Left lung (tissue), 10 donors: ENCODE measurements around the gene GABARAP. TPM values are rescaled to one million over a fixed set of nuclear protein-coding genes. Genes with fewer than 3 reads are reported as not detected.

Experiments used
- ATAC-seq: fragments of 200-7000 bp; cut with Tn5 transposase; one replicate; pipeline ENCODE4 v1.9.1; 2020; ENCODE audit warnings: moderate library complexity
- DNase-seq, 4 donors: peaks; one replicate each; pipeline ENCODE4 v3.0.0-alpha.2; 2013 to 2020
- H3K27ac ChIP-seq, 2 donors: fragments of 200-600 bp; sonication (generic) in 1 of 2; one replicate each; pipeline versions ENCODE4 v1.5.0 to v1.8.0; 2020 to 2021
- H3K27me3 ChIP-seq, 2 donors: fragments of 200-600 bp; sonication (generic) in 1 of 2; one replicate each; pipeline versions ENCODE4 v1.5.0 to v1.8.0; 2020 to 2021
- H3K36me3 ChIP-seq, 2 donors: fragments of 200-600 bp; sonication (generic) in 1 of 2; one replicate each; pipeline versions ENCODE4 v1.5.0 to v1.8.0; 2020 to 2021
- H3K4me1 ChIP-seq, 2 donors: fragments of 200-600 bp; one replicate each; pipeline ENCODE4 v1.8.0; 2021
- H3K4me3 ChIP-seq, 2 donors: fragments of 200-600 bp; sonication (generic) in 1 of 2; one replicate each; pipeline versions ENCODE4 v1.5.0 to v1.8.0; 2020 to 2021; ENCODE audit warnings: mild to moderate bottlenecking in 1 of 2
- H3K9me3 ChIP-seq, 2 donors: fragments of 200-600 bp; sonication (generic) in 1 of 2; one replicate each; pipeline versions ENCODE4 v1.5.0 to v1.8.0; 2020 to 2021
- intact Hi-C, 2 donors: fragments of 100-400 bp; cut with DNase I; formaldehyde crosslinking; loops; one replicate each; pipeline versions ENCODE4 v1.11.2 to v1.14.2; 2022
- polyA plus RNA-seq, 6 donors: library from polyadenylated mRNA; unstranded; fragments of 120-200 nt; gene quantifications; one replicate each; pipeline ENCODE4 v1.2.1, GENCODE V29; 2013; ENCODE audit not compliant: insufficient read length in 6 of 6
- total RNA-seq, 2 donors: library from RNA; stranded (reverse); fragmentation: NEBNext Ultra II Directional; extraction: Animal tissue kit (Norgen Biotek cat#: 25700); gene quantifications; one replicate each; pipeline ENCODE4 v1.2.1, GENCODE V29; 2021
- TF ChIP-seq, protein P1 (sequence below), 2 donors: fragments of 200-600 bp; sonication (generic) in 1 of 2; IDR thresholded peaks; one replicate each; pipeline versions ENCODE4 v1.5.0 to v1.8.0; 2021; ENCODE audit warnings: antibody characterized with exemption in 2 of 2
- donor health status: DM: no; HTN: yes; CAD: no.
- donor health status: DM: no; HTN: no; CAD: no.

The GABARAP gene
- total and polyA plus RNA-seq, 8 donors, result 442 to 559 (median 492) TPM

- Histone ChIP-seq H3K4me3 (peak overlapping the region in 1 of 2 donors; percentile 59), H3K4me1 (peaks cover 3 to 46% of the 10 kb centered on the region in 2 donors), H3K27ac (no peak overlapping the region), H3K27me3 (peaks cover 10 to 37% of the 10 kb centered on the region in 2 donors), H3K9me3 (no peaks in the 10 kb centered on the region), H3K36me3 (peaks cover 0 to 65% of the 10 kb centered on the region in 2 donors)
- peak; percentile 46 for ATAC-seq
- TF ChIP-seq, protein P1, sequence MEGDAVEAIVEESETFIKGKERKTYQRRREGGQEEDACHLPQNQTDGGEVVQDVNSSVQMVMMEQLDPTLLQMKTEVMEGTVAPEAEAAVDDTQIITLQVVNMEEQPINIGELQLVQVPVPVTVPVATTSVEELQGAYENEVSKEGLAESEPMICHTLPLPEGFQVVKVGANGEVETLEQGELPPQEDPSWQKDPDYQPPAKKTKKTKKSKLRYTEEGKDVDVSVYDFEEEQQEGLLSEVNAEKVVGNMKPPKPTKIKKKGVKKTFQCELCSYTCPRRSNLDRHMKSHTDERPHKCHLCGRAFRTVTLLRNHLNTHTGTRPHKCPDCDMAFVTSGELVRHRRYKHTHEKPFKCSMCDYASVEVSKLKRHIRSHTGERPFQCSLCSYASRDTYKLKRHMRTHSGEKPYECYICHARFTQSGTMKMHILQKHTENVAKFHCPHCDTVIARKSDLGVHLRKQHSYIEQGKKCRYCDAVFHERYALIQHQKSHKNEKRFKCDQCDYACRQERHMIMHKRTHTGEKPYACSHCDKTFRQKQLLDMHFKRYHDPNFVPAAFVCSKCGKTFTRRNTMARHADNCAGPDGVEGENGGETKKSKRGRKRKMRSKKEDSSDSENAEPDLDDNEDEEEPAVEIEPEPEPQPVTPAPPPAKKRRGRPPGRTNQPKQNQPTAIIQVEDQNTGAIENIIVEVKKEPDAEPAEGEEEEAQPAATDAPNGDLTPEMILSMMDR (IDR thresholded peaks at IDR 0.05), result no peak
- DNase-seq, result peak in 1 of 4 donors; percentile 85
- intact Hi-C loops, result no loop called here
Measured at GRCh38 chr17:7258731-7259554, 16.7 kb upstream of the GABARAP start.

DNA sequence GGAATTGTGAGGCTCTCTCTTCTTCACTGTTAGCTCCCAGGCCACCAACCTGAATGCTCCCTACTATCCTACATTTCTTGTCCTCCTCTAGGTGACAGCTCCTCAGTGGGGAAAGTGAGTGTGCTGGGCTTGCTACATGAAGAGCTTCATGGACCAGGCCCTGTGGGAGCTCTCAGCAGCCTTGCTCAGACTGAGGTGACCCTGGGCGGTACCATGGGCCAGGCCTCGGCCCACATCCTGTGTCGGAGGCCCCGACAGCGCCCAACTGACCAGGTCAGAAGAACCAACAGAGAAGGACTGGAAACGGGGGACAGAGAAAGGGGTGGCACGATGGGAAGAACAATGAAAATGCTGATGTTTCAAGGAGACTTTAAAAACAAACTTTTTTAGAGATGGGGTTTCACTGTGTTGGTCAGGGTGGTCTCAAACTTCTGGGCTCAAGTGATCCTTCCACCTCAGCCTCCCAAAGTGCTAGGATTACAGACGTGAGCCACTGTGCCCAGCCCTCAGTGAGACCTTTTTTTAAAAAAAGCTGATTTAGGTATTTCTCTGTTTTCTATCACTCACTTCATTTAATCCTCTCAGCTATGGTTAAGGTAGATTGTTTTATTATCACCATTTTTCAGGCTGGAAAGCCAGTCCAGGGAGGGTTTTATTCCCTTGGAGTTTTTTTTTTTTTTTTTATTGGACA is 14.7 kb upstream of the GABARAP start:
- Histone ChIP-seq H3K9me3 (no peaks in the 10 kb centered on the region), H3K36me3 (peaks cover 0 to 65% of the 10 kb centered on the region in 2 donors), H3K4me3 (no peak overlapping the region), H3K4me1 (peaks cover 9 to 38% of the 10 kb centered on the region in 2 donors), H3K27ac (no peak overlapping the region), H3K27me3 (peaks cover 2 to 17% of the 10 kb centered on the region in 2 donors)
- intact Hi-C loops, result no loop called here
- no peak for ATAC-seq
- peak in 1 of 4 donors; percentile 62 for DNase-seq
- TF ChIP-seq, protein P1 (IDR thresholded peaks at IDR 0.05), result no peak

- H3K27me3 ChIP-seq, result no peaks in the 10 kb centered on the region
- TF ChIP-seq, protein P1 (IDR thresholded peaks at IDR 0.05), result no peak
- ATAC-seq, result no peak
- H3K36me3 ChIP-seq, result peaks cover 0 to 56% of the 10 kb centered on the region in 2 donors
- DNase-seq, result no peak
- H3K4me1 ChIP-seq, result peaks cover 18 to 33% of the 10 kb centered on the region in 2 donors
- intact Hi-C loops, result no loop called here
- no peak overlapping the region for H3K27ac ChIP-seq
- H3K4me3 ChIP-seq, result no peak overlapping the region
- no peaks in the 10 kb centered on the region for H3K9me3 ChIP-seq
Measured at GRCh38 chr17:7254511-7254910, 12.3 kb upstream of the GABARAP start.

DNA sequence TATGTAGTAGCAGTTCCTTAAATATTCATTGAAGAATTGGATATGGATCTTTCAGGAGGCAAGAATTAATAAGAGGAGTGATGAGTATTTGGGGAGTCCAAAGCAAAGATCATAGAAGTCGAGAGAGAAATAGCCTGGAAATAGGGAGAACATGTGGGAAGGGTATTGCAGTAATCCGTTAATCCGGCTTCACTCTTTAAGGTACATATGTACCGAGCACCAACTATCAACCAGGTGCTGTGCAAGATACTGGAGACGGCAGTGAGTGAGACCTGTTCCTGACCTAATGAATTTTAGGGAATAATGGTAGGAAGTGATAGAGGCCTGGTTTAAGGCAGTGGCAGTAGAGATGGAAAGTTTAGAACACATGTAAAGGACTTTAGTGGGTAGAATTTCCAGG is 10.8 kb upstream of the GABARAP start:
- Histone ChIP-seq H3K27me3 (no peaks in the 10 kb centered on the region), H3K27ac (peak overlapping the region; percentile 99 to 100), H3K4me3 (peak overlapping the region; percentile 83 to 95), H3K9me3 (no peaks in the 10 kb centered on the region), H3K36me3 (peaks cover 0 to 42% of the 10 kb centered on the region in 2 donors), H3K4me1 (peaks cover 18 to 39% of the 10 kb centered on the region in 2 donors)
- intact Hi-C loops, result no loop called here
- TF ChIP-seq, protein P1 (IDR thresholded peaks at IDR 0.05), result no peak
- ATAC-seq, result no peak
- DNase-seq, result no peak
